ENCODE data around the gene CCDC149. TPM values are rescaled to one million over a fixed set of nuclear protein-coding genes. Genes with fewer than 3 reads are reported as not detected.

Gene CCDC149
- total and polyA plus RNA-seq, 4 donors: 10.6 to 43.4 (median 23.5) TPM

DNA sequence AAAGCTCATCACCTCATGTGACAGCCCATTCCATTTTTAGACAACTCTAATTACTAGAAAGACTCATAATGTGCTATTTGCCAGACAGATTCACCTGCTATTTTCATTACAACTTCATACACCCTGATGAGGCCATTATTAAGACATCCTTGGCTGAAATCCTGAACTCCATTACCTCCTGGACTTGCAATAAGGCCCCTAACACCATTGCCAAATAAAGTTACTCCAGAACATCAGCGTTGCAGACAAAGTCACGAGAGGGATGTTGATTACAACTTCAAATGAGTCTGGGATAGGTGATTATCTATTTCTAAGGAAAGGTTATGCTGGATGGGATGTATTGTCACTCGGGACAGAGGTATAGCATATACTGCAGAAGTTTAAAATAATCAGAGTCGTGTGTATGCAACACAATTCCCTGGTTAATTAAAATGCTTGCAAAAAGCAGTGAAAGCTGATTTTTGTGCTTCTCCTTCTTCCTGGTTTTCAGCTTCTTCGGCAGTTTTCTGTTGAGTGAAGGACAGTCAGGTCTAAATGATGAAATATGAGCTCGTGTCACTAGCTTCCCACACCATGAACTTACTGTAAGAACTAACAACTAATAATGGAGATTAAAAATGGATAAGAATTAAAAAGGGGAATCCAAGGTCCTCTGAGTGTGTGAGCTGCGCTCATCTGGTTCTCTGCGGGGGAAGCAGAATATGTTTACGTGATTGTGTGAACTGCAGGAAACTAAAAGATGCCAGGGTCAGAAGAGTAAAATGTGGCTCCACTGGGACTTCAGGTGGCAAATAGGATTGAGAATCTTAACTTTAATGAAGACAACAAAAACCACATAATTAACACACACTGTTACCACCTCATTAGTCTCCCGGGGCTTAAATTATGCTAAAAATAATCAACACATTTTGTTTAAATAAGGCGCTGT is 135.0 kb downstream of the CCDC149 start:
- no peaks in the 10 kb centered on the region for H3K27me3 ChIP-seq (ENCODE audit: control insufficient read depth in 1 of 2, insufficient read depth in 2 of 2, low read length in 1 of 2)
- intact Hi-C loops (cut with DNase I): loop anchor here in 1 of 2 donors (5.0 kb wide), 2 partner anchors 45 to 90 kb away; no protein-coding TSS in a partner anchor
- no peak for ATAC-seq (ENCODE audit: low FRiP score)
- H3K27ac ChIP-seq (ENCODE audit: low read depth in 1 of 2, low read length in 2 of 2): no peak overlapping the region
- no peak overlapping the region for H3K4me3 ChIP-seq (ENCODE audit: low read length in 2 of 2)
- no peaks in the 10 kb centered on the region for H3K9me3 ChIP-seq (ENCODE audit: control insufficient read depth, low read length)
- H3K36me3 ChIP-seq (ENCODE audit: control insufficient read depth in 1 of 2, insufficient read depth in 2 of 2, low read length in 1 of 2): no peaks in the 10 kb centered on the region
- H3K4me1 ChIP-seq (ENCODE audit: control insufficient read depth in 1 of 2, insufficient read depth in 2 of 2, low read length in 2 of 2): peaks cover 2 to 6% of the 10 kb centered on the region in 2 donors
- 42% methylated on average over 11 of the region's 11 CpGs for WGBS, 2 donors
- no peak for DNase-seq

DNA sequence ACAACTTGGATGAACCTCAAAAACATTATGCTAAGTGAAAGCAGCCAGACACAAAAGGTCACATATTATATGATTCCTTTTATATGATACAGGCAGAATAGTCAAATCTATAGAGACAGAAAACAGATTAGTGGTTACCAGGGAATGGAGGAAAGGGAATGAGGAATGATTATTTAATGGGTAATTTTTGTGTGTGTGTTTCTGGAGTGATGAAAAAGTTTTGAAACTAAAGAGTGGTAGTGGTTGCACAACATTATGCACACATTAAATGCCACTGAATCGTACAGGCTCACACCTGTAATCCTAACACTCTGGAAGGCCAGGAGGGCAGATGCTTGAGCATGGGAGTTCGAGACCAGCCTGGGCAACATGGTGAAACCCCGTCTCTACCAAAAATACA is 137.1 kb downstream of the CCDC149 start:
- Histone ChIP-seq H3K36me3 (ENCODE audit: control insufficient read depth in 1 of 2, insufficient read depth in 2 of 2, low read length in 1 of 2) (no peaks in the 10 kb centered on the region), H3K9me3 (ENCODE audit: control insufficient read depth, low read length) (no peaks in the 10 kb centered on the region), H3K27ac (ENCODE audit: low read depth in 1 of 2, low read length in 2 of 2) (no peak overlapping the region), H3K4me3 (ENCODE audit: low read length in 2 of 2) (no peak overlapping the region), H3K4me1 (ENCODE audit: control insufficient read depth in 1 of 2, insufficient read depth in 2 of 2, low read length in 2 of 2) (peaks cover 2 to 6% of the 10 kb centered on the region in 2 donors), H3K27me3 (ENCODE audit: control insufficient read depth in 1 of 2, insufficient read depth in 2 of 2, low read length in 1 of 2) (no peaks in the 10 kb centered on the region)
- intact Hi-C loops (cut with DNase I): loop anchor here in 1 of 2 donors (5.0 kb wide), 2 partner anchors 43 to 88 kb away; no protein-coding TSS in a partner anchor
- 91 to 95% methylated on average over 3 of the region's 3 CpGs for WGBS, 2 donors
- no peak for DNase-seq
- ATAC-seq (ENCODE audit: low FRiP score): no peak

GRCh38 chr4:24775032-24775605 is 137.7 kb downstream of the CCDC149 start:
- Histone ChIP-seq H3K4me1 (ENCODE audit: control insufficient read depth in 1 of 2, insufficient read depth in 2 of 2, low read length in 2 of 2) (peaks cover 1 to 4% of the 10 kb centered on the region in 2 donors), H3K27me3 (ENCODE audit: control insufficient read depth in 1 of 2, insufficient read depth in 2 of 2, low read length in 1 of 2) (no peaks in the 10 kb centered on the region), H3K36me3 (ENCODE audit: control insufficient read depth in 1 of 2, insufficient read depth in 2 of 2, low read length in 1 of 2) (no peaks in the 10 kb centered on the region), H3K9me3 (ENCODE audit: control insufficient read depth, low read length) (no peaks in the 10 kb centered on the region), H3K4me3 (ENCODE audit: low read length in 2 of 2) (no peak overlapping the region), H3K27ac (ENCODE audit: low read depth in 1 of 2, low read length in 2 of 2) (no peak overlapping the region)
- ATAC-seq (ENCODE audit: low FRiP score) (no peak), DNase-seq (no peak)
- intact Hi-C loops (cut with DNase I): loop anchor here in 1 of 2 donors (5.0 kb wide), 2 partner anchors 43 to 88 kb away; no protein-coding TSS in a partner anchor
- 55 to 89% methylated on average over 2 of the region's 2 CpGs for WGBS, 2 donors

- Histone ChIP-seq H3K27me3 (ENCODE audit: control insufficient read depth in 1 of 2, insufficient read depth in 2 of 2, low read length in 1 of 2) (no peaks in the 10 kb centered on the region), H3K36me3 (ENCODE audit: control insufficient read depth in 1 of 2, insufficient read depth in 2 of 2, low read length in 1 of 2) (no peaks in the 10 kb centered on the region), H3K27ac (ENCODE audit: low read depth in 1 of 2, low read length in 2 of 2) (no peak overlapping the region), H3K4me1 (ENCODE audit: control insufficient read depth in 1 of 2, insufficient read depth in 2 of 2, low read length in 2 of 2) (no peaks in the 10 kb centered on the region), H3K9me3 (ENCODE audit: control insufficient read depth, low read length) (no peaks in the 10 kb centered on the region), H3K4me3 (ENCODE audit: low read length in 2 of 2) (no peak overlapping the region)
- intact Hi-C loops (cut with DNase I): no loop called here
- ATAC-seq (ENCODE audit: low FRiP score): no peak
- 5 to 16% methylated on average over 2 of the region's 2 CpGs for WGBS, 2 donors
- no peak for DNase-seq
Observed at GRCh38 chr4:24774452-24774851, 138.4 kb downstream of the CCDC149 start.

GRCh38 chr4:24772952-24773351 is 139.9 kb downstream of the CCDC149 start:
- H3K4me3 ChIP-seq (ENCODE audit: low read length in 2 of 2): no peak overlapping the region
- ATAC-seq (ENCODE audit: low FRiP score): no peak

GRCh38 chr4:24772061-24772705 is 140.7 kb downstream of the CCDC149 start:
- WGBS, 2 donors: 96% methylated on average over 5 of the region's 5 CpGs
- ATAC-seq (ENCODE audit: low FRiP score): no peak
- intact Hi-C loops (cut with DNase I): no loop called here
- H3K9me3 ChIP-seq (ENCODE audit: control insufficient read depth, low read length): no peaks in the 10 kb centered on the region
- H3K27me3 ChIP-seq (ENCODE audit: control insufficient read depth in 1 of 2, insufficient read depth in 2 of 2, low read length in 1 of 2): no peaks in the 10 kb centered on the region
- DNase-seq: no peak
- no peak overlapping the region for H3K27ac ChIP-seq (ENCODE audit: low read depth in 1 of 2, low read length in 2 of 2)
- H3K4me3 ChIP-seq (ENCODE audit: low read length in 2 of 2): no peak overlapping the region
- H3K4me1 ChIP-seq (ENCODE audit: control insufficient read depth in 1 of 2, insufficient read depth in 2 of 2, low read length in 2 of 2): no peaks in the 10 kb centered on the region
- H3K36me3 ChIP-seq (ENCODE audit: control insufficient read depth in 1 of 2, insufficient read depth in 2 of 2, low read length in 1 of 2): no peaks in the 10 kb centered on the region

More at GRCh38 chr4:24772952-24773351, 139.9 kb downstream of the CCDC149 start:
- WGBS, 2 donors: 29 to 36% methylated on average over 6 of the region's 6 CpGs
- no peaks in the 10 kb centered on the region for H3K36me3 ChIP-seq (ENCODE audit: control insufficient read depth in 1 of 2, insufficient read depth in 2 of 2, low read length in 1 of 2)
- intact Hi-C loops (cut with DNase I): no loop called here
- H3K27ac ChIP-seq (ENCODE audit: low read depth in 1 of 2, low read length in 2 of 2): no peak overlapping the region
- DNase-seq: no peak
- H3K4me1 ChIP-seq (ENCODE audit: control insufficient read depth in 1 of 2, insufficient read depth in 2 of 2, low read length in 2 of 2): no peaks in the 10 kb centered on the region
- H3K9me3 ChIP-seq (ENCODE audit: control insufficient read depth, low read length): no peaks in the 10 kb centered on the region
- no peaks in the 10 kb centered on the region for H3K27me3 ChIP-seq (ENCODE audit: control insufficient read depth in 1 of 2, insufficient read depth in 2 of 2, low read length in 1 of 2)

DNA sequence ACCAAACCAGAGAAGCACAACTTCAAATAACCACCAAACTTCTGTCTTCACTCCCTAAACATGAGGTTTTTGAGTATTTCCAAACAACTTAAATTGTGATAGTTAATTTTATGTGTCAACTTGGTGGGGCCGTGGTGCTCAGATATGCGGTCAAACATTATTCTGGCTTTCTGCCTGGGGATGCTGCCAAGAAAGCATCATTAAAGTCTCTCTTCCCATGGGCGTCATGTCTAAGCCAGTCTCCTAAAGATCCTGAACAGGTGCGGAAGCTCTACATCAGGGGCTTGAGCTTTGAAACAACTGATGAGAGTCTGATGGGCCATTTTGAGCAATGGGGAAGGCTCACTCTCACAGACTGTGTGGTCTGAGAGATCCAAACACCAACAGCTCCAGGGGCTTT is 141.6 kb downstream of the CCDC149 start:
- Histone ChIP-seq H3K9me3 (ENCODE audit: control insufficient read depth, low read length) (no peaks in the 10 kb centered on the region), H3K27me3 (ENCODE audit: control insufficient read depth in 1 of 2, insufficient read depth in 2 of 2, low read length in 1 of 2) (no peaks in the 10 kb centered on the region), H3K36me3 (ENCODE audit: control insufficient read depth in 1 of 2, insufficient read depth in 2 of 2, low read length in 1 of 2) (no peaks in the 10 kb centered on the region), H3K4me1 (ENCODE audit: control insufficient read depth in 1 of 2, insufficient read depth in 2 of 2, low read length in 2 of 2) (no peaks in the 10 kb centered on the region), H3K27ac (ENCODE audit: low read depth in 1 of 2, low read length in 2 of 2) (no peak overlapping the region), H3K4me3 (ENCODE audit: low read length in 2 of 2) (no peak overlapping the region)
- intact Hi-C loops (cut with DNase I): no loop called here
- DNase-seq (no peak), ATAC-seq (ENCODE audit: low FRiP score) (no peak)
- WGBS, 2 donors: 78 to 79% methylated on average over 4 of the region's 4 CpGs

- H3K27me3 ChIP-seq (ENCODE audit: control insufficient read depth in 1 of 2, insufficient read depth in 2 of 2, low read length in 1 of 2): no peaks in the 10 kb centered on the region
- intact Hi-C loops (cut with DNase I): no loop called here
- DNase-seq: no peak
- H3K4me1 ChIP-seq (ENCODE audit: control insufficient read depth in 1 of 2, insufficient read depth in 2 of 2, low read length in 2 of 2): no peaks in the 10 kb centered on the region
- WGBS, 2 donors: 92 to 97% methylated on average over 4 of the region's 4 CpGs
- no peak overlapping the region for H3K27ac ChIP-seq (ENCODE audit: low read depth in 1 of 2, low read length in 2 of 2)
- no peaks in the 10 kb centered on the region for H3K36me3 ChIP-seq (ENCODE audit: control insufficient read depth in 1 of 2, insufficient read depth in 2 of 2, low read length in 1 of 2)
- no peak overlapping the region for H3K4me3 ChIP-seq (ENCODE audit: low read length in 2 of 2)
- no peaks in the 10 kb centered on the region for H3K9me3 ChIP-seq (ENCODE audit: control insufficient read depth, low read length)
- no peak for ATAC-seq (ENCODE audit: low FRiP score)
Observed at GRCh38 chr4:24770667-24771066, 142.2 kb downstream of the CCDC149 start.

Data from aorta (tissue), 5 donors.